ENCODE results near the gene TTC4.

DNA sequence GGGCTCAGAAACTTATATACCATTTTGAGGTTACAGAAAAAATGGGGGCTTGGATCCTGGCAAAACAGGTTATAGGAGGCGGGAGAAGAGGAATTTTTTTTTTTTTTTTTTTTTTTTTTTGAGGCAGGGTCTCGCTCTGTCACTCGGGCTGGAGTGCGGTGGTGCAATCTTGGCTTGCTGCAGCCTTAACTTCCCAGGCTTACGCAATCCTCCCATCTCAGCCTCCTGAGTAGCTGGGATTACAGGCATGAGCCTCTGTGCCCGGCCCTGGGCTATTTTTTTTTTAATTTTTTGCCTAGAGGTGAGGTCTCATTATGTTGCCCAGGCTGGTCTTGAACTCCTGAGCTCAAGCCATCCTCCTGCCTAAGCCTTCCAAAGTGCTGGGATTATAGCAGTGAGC is 49.3 kb upstream of the TTC4 start:
- TF ChIP-seq, protein P1, sequence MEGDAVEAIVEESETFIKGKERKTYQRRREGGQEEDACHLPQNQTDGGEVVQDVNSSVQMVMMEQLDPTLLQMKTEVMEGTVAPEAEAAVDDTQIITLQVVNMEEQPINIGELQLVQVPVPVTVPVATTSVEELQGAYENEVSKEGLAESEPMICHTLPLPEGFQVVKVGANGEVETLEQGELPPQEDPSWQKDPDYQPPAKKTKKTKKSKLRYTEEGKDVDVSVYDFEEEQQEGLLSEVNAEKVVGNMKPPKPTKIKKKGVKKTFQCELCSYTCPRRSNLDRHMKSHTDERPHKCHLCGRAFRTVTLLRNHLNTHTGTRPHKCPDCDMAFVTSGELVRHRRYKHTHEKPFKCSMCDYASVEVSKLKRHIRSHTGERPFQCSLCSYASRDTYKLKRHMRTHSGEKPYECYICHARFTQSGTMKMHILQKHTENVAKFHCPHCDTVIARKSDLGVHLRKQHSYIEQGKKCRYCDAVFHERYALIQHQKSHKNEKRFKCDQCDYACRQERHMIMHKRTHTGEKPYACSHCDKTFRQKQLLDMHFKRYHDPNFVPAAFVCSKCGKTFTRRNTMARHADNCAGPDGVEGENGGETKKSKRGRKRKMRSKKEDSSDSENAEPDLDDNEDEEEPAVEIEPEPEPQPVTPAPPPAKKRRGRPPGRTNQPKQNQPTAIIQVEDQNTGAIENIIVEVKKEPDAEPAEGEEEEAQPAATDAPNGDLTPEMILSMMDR (IDR thresholded peaks at IDR 0.05 in 8 of 11, conservative IDR thresholded peaks at IDR 0.05 in 3 of 11), result no peak
- no peak for TF ChIP-seq POLR2A (IDR thresholded peaks at IDR 0.05)

Measured in spleen (tissue), 7 donors.